NCI-H69 (cell line): ENCODE measurements around the gene AGPAT3.
"Not testable (repeated sequence)": the region's sequence is repeated elsewhere in the genome, so short reads cannot be mapped to it uniquely, and the experiment has no call there.

Experiments
- DNase-seq: peaks from one replicate; lab custom pipeline; 2025; lab: John Stamatoyannopoulos, UW

AGPAT3 gene

GRCh38 chr21:43834146-43834905, 30.7 kb upstream of the AGPAT3 start:
- DNase-seq = peak; percentile 59

GRCh38 chr21:43835050-43835449, 30.0 kb upstream of the AGPAT3 start:
- peak; percentile 98 for DNase-seq

- DNase-seq = no peak
Measured at GRCh38 chr21:43835861-43836260, 29.2 kb upstream of the AGPAT3 start.

GRCh38 chr21:43836616-43837015, 28.4 kb upstream of the AGPAT3 start:
- DNase-seq = no peak

GRCh38 chr21:43840259-43840658, 24.8 kb upstream of the AGPAT3 start:
- DNase-seq = no peak

GRCh38 chr21:43842742-43843141, 22.3 kb upstream of the AGPAT3 start:
- no peak for DNase-seq

GRCh38 chr21:43844906-43845305, 20.1 kb upstream of the AGPAT3 start:
- DNase-seq = not testable (repeated sequence)

- DNase-seq = no peak
Measured at GRCh38 chr21:43845386-43845785, 19.6 kb upstream of the AGPAT3 start.

GRCh38 chr21:43846430-43846829, 18.6 kb upstream of the AGPAT3 start:
- DNase-seq = no peak

GRCh38 chr21:43847301-43847700, 17.7 kb upstream of the AGPAT3 start:
- DNase-seq = no peak

- no peak for DNase-seq
Measured at GRCh38 chr21:43848771-43849170, 16.3 kb upstream of the AGPAT3 start.

GRCh38 chr21:43849532-43850299, 15.3 kb upstream of the AGPAT3 start:
- DNase-seq = no peak

- no peak for DNase-seq
Measured at GRCh38 chr21:43850728-43851295, 14.2 kb upstream of the AGPAT3 start.

GRCh38 chr21:43851593-43851992, 13.4 kb upstream of the AGPAT3 start:
- DNase-seq = peak; percentile 93

- DNase-seq = no peak
Measured at GRCh38 chr21:43853851-43854772, 10.9 kb upstream of the AGPAT3 start.

GRCh38 chr21:43854773-43855633, 10.0 kb upstream of the AGPAT3 start:
- DNase-seq = no peak

GRCh38 chr21:43855955-43856354, 9.1 kb upstream of the AGPAT3 start:
- no peak for DNase-seq

- DNase-seq = no peak
Measured at GRCh38 chr21:43858806-43859648, 6.0 kb upstream of the AGPAT3 start.

GRCh38 chr21:43859747-43860214, 5.2 kb upstream of the AGPAT3 start:
- no peak for DNase-seq

GRCh38 chr21:43861706-43862105, 3.3 kb upstream of the AGPAT3 start:
- DNase-seq = peak; percentile 72
